ENCODE measurements around the gene PINLYP.

PINLYP gene

DNA sequence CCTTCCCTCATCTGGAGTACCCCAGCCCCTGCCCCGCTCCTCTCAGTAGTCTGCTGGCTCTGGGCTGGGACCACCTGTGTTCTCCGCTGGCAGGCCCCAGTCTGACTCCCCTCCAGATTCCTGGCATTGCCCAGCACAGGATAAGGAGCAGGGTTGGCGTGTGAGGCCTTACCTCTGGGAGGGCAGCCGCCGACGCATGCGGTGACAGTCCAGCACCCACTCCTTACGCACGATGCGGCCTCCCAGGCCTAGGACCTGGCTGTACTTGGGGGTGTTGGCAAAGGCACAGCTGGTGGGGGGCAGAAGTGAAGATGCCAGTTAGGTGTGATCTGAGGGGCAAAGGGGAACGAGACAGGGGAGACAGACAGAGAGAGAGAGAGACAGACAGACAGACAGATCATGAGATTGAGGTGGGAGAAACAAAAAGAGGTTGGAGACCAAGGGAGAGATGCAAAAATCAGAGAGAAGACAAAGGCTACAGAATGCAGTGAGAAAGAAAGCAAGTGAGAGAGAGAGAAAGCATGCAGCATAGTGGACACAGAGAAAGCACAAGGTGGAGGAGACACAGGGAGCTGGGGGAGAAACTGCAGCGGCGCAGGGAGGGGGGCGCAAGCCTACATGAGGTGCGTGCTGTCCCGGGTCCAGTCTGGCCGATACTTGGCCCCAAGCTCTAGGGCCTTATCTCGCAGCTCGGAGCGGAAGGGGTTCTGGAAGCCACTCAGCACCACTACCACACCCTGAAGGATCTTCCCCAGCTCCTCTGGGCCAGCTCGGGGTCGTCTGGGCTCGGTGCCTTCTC is 24.0 kb upstream of the PINLYP start:
- no peak for DNase-seq

DNA sequence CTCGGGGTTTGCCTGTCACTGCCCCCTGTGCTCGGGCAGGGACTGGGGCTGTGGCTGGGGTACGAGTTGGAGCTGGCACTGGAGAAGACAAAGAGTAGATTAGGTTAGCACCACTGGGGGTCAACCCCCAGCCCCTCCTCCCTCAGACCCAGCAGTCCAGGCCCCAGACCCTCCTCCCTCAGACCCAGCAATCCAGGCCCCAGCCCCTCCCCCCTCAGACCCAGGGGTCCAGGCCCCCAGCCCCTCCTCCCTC is 23.5 kb upstream of the PINLYP start:
- DNase-seq, result no peak

DNA sequence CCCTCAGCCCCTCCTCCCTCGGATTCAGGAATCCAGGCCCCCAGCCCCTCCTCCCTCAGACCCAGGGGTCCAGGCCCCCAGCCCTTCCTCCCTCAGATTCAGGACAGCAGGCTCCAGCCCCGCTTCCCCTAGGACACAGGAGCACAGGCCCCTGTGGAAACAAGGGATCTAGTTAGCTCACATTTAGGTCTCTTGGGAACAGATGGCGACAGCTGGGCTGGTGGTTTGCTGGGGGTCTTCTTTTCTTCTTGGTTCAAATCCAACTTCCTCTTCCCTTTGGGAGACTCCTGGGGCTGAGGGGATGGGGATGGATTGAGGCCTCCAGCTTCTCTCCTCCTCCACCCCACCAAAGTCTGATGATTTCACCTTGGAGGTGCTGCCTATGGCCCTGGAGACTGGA is 23.0 kb upstream of the PINLYP start:
- no peak for DNase-seq

DNA sequence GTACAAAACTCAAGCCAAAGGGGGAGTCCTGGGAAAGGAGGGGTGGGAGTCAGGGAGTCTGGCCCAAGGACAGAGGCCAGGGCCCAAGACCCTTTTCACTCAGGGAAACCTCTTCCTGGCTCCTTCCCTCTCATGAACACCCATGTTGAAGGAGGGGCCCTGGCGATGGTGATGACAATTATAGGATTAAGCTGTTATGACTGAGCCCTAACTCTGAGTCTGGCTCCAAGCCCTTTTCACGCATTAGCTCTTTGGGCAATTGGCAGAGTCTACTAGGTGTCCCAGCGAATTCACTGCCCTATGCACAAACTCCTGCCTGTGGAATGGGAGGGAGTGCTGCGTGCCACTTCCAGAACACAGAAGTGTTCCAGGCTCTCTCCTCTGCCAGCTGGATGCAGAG is 21.9 kb upstream of the PINLYP start:
- no peak for DNase-seq

DNA sequence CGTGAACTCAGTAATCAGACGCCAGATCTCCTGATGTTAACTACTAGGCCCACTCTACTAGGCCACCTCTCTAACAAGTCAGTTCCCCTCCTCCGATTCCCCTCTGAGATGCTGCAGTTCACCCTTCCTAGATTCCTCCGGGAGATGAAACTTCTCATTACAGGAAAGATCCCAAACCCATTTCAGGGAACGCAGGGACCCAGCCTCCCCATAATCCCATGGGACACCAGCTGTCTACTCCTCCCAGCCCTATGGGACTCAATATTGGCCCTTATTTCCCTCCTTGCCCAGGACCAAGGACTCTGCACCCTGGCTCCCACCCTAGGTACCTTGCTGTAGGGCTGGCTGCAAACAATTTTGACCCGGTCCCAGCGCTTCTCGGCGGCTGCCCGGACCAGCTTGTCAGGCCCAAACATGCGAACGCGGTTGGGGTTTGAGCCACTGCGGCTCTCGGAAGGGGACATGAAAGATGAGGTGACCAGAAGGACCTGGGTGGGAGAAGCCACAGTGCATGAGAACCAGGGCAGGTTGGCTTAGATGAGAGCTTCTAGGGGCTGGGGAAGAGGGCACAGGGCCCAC is 21.2 kb upstream of the PINLYP start:
- no peak for DNase-seq

DNA sequence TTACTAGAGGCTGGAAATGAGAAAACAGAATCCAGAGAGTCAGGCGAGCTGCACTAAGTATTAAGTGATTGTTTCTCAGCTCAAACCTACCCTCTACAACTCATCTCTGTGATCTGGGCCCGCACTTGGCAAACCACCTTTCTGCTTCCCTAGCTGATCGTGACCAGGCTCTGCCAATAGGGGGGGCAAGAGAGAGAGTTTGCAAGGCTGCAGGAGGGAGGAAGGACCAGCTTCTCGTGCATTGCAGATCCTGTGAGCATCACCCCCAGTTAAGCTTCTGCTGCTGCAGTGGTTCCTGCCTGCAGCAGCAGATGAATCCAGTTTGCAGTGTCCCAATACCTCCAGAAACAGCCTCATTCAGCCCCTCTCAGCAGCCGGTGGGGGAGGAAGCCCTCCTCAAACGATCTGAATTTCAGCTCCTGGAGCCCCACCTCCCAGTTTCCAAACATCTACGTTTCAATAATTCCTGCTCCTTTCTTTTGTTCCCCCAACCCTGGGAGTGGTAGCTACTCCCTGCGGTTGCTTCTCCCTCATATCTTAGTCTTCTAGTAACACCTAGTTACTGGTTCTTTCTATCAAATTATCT is 20.3 kb upstream of the PINLYP start:
- peak; percentile 35 to 81 for DNase-seq

DNA sequence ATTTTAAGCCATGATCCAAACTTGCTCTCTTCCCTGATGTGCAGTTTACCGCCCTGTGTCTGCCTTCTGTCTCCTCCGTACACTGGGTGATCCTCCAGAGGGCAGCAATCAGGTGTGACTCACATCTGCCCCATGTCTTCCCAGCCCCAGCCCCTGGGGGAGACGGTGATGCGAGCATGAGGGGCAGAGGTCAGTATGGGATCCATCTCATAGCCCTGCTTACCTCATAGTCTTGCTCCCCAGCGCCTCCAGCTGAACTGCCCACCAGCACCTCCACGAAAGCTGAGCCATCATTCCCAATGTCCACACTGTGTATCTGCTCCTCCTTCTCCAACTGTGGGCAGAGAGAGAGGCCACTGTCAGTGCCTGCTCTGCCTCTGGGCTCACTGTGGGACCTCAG is 14.9 kb upstream of the PINLYP start:
- DNase-seq, result peak in 1 of 2 donors; percentile 24

DNA sequence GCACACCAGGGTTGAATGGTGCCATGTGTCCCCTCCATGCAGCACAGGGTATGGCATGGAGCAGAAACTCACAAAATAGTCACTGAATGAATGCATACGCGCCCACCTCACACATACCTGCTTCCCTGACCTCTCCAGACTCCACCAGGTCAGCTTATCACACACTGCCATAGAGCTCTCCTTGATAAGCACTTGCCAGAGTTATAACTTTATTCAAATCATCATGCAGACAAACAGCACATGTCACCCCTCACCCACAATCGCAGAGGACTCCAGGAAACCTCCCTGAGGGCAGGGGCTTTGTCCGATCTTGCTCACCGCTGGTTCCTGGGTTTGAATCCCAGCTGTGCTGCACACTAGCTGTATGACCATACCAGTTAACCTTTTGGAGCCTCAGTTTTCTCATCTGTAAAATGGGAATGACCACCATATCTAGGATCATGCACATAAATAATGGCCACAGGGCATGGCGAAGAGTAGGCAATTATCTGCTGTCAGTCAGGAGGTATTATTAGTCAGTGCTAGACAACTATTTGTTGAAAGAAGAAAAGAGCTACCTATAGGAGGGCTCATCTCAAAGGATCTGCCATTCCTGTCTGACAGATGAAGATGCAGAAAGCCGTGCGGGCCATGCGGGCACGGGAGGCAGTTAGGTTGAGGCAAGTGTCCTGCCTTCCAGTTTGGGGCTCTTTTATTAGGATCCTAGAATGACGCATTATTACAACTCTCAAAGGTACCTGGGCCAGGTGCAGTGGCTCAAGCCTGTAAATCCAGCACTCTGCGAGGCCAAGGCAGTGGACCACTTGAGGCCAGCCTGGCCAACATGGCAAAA is 14.2 kb upstream of the PINLYP start:
- no peak for DNase-seq

DNA sequence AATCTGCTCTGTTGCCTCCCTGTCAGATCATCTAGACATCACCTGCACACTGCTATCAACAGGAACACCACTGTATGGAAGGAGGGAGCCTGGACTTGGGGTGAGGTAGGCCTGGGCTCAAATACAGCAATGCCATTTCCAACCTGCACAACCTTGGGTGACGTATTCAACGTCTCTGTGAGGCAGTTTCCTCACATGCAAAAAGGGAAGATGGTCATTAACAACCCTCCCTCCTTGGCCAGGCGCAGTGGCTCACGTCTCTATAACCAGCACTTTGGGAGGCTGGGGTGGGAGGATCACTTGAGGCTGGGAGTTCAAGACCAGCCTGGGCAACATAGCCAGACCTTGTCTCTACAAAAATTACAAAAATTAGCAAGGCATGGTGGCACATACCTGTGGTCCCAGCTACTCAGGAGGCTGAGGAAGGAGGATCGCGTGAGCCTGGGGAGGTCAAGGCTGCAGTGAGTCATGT is 13.3 kb upstream of the PINLYP start:
- DNase-seq, result peak in 1 of 2 donors; percentile 68

DNA sequence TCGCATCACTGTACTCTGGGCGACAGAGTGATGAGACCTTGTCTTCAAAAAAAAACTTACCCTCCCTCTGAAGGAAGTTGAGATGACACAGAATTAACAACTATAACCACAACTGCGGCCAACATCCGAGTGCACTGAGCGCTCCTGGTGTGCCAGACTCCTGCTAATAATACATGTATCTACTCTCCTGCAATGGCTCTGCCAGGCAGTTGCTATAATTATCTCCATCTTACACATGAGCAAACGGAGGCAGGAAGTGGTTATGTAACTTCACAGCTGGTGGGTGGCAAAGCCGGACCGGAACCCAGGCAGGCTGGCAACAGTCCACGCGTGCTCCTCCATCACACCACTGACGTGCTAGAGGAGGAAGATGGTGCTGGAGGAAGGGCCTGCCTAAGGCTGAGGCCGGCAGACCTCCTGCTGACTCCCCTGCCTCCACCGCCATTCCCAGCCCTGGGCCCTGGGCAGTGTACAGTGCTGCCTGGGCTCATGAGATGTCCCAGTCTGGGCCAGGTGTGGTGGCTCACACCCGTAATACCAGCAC is 12.8 kb upstream of the PINLYP start:
- peak; percentile 70 to 99 for DNase-seq

DNA sequence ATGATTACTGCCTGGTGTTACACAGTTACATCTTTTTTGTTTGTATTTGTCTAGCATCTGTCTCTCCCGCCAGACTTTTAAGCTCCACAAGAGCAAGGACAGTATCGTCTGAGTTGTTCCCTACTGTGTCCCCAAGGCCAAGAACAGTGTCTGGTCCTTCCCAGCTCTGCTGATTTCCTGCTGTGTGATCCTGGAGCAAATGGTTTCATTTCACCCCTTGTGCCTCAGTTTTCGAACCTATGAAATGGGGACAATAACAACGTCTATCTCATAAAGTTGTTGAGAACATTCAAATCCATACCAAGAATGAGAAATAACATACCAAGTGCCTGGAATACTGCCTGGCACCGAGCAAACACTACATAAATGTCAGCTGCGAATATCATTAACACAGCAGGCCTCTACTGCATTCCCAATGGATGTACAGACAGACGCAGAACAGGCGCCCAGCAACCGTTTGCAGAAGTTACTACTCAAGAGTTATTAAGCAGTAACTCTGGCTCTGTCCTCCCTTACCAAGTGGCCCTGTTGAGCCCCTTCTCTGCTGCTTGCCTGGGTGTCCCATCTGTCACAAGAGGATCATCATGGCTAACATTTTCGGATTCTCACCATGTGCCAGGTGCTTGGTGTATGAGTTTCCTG is 11.7 kb upstream of the PINLYP start:
- no peak for DNase-seq

DNA sequence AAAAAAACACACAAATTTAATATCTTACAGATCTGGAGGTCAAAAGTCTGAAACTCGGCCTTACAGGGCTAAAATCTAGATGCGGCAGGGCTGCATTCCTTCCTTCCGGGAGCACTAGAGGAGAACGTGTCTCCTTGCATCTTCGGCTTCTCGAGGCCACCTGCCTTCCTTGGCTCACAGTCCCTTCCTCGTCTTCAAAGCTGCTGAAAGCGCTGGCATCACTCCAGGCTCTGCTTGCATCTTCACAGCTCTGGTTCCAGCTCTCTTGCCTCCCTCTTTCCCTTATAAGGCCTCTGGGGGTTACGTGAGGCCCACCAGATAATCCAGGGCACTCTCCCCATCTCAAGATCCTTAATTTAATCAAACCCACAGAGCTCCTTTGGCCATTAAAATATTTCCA is 10.8 kb upstream of the PINLYP start:
- DNase-seq, result no peak

DNA sequence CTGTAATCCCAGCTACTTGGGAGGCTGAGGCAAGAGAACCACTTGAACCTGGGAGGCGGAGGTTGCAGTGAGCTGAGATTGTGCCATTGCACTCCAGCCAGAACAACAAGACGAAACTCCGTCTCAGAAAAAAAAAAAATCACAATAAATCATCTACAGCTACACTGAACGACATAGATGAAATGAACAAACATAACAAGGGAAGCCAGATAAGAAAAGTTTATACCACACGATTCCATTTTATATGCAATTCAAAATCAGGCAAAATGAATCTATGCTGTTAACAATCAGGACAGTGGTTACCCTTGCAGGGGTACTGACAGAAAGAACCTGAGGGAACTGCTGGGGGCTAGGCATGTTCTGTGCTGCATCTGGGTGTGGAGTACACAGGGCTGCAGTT is 5.9 kb upstream of the PINLYP start:
- DNase-seq, result no peak

DNA sequence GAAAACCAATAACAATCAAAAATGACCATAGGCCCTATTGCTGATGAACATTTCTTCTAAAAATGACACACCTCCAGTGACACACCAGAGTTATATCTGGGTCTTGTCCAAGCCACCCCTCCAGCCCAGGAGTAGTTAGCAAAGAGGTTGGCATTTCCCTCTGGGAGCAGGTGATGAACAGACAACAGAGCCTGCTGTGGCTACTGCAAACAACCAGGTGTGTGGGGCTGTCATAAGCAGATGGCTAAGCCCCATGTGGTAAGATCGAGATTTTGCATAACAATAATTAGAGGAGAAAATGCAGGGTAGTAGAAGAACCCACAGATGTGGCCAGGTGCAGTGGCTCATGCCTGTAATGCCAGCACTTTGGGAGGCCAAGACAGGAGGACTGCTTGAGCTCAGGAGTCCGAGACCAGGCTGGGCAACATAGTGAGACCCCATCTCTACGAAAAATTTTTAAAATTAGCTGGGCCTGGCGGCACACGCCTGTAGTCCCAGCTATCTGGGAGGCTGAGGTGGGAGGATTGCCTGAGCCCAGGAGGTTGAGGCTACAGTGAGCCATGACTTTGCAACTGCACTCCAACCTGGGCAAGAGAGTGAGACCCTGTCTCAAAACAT is 5.3 kb upstream of the PINLYP start:
- DNase-seq, result no peak

DNA sequence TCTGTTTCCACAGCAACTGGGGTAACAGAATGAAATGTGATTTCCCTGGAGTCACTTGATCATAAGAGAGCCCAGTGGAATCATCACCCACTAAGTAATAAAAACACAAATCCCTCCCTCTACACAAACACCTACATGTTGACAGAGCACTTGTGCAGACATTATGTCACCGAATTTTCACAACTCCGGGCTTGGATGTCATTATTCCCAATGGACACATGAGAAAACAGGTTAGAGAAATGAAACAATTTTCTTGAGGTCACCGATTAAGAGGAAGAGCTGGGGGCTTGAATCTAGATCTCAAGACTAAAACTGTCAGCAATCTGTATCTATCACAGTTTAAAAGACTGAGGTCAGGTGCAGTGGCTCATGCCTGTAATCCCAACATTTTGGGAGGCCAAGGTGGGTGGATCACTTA is 3.4 kb upstream of the PINLYP start:
- no peak for DNase-seq

DNA sequence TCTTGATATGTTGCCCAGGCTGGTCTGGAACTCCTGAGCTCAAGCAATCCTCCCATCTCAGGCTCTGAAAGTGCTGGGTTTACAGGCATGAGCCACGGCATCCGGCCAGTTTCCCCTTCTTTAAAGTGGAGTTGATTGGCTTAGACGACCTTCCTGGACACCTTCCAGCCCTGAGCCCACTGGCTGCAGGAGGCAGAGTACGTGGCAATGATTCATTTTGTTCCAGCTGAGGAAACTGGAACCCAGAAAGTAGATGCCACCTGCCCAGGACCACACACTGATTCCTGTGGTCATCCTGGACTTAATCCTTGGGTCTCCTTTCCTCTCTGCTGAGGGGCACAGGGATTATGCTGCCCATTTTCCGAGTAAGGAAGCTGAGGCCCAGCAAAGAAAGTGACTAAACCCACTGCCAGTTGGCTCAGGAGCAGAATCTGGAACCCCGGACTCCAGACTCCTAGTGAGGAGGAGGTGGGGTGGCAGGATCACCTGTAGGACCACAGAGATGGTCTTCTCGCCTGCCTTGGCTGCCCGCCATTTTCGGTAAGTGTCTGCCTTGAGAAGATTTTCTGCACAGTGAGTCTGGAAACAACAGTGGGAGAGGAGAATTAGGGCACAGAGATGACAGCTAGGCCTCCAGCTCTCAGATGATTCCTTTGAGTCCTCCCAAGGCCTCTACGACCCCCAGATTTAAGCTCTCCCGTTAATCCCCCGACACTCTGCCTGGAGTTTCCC is 1.0 kb upstream of the PINLYP start:
- no peak for DNase-seq

DNA sequence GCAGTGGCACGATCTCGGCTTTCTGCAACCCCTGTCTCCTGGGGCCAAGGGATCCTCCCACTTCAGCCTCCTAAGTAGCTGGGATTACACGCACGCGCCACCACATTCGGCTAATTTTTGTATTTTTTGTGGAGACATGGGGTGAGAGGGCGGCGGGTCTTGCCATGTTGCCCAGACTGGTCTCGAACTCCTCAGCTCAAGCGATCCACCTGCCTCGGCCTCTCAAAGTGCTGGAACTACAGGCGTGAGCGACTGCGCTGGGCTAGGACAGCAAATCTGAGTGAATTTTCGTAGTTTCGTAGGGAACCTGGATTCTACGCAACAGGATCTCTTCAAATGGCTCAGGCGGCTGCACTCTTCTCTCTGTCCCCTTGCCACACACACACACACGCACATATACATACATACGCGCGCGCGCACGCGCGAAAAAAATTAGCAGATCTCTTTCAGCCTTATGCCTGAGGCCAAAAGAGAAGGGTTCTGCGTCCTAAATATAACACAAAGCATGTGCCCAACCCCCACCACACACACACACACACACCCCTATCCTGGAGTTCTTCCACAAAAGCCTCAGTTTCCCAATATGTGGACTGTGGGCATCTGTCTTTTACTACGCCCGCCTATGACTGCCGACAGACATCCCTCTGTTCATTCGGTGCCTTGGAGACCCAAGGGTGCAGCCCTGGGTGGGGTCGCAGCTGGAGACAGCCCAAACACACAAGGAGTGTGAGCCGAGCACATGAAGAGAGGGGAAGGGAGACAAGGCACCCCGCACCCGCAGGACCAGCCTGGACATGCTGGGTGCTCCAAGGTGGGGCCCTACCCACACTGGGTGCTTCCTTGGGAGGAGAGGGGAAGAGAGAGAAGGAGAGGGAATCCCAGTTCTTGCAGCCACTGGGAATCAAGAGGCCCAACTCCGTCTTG is 616 bp downstream of the PINLYP start:
- no peak for DNase-seq

DNA sequence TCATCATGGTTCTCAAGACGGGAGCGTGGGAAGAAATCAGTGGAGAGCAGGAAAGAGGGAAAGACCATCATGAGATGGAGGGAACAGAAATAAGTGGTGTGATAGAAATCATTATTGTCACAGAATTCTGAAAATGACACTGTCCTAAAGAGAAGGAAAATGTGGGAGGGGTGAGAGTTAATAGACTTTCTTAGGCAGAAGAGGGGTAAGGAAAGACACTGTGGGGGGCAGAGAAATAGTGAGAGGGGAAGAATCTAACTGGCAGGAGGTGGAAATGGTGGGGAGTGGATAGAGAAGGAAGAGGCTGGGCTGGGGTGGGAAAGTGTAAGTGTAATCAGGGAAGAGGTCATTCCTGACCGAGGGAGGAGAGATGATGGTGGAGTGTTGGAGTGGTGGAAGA is 3.2 kb downstream of the PINLYP start:
- no peak for DNase-seq

DNA sequence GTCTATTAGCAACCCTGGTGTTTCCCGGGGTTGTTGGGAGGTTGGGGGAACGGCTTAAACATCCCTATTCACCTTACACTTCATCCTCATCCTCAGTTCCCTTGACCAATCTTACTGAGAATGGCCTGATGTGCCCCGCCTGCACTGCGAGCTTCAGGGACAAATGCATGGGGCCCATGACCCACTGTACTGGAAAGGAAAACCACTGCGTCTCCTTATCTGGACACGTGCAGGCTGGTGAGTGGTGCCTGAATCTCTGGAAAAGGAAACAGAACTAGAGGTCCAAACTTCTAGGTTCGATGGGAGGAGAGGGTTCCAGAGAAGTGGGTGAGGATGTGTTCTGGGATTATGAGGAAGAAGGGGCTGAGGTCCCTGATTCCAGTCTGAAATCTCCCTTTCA is 5.9 kb downstream of the PINLYP start:
- DNase-seq, result no peak

DNA sequence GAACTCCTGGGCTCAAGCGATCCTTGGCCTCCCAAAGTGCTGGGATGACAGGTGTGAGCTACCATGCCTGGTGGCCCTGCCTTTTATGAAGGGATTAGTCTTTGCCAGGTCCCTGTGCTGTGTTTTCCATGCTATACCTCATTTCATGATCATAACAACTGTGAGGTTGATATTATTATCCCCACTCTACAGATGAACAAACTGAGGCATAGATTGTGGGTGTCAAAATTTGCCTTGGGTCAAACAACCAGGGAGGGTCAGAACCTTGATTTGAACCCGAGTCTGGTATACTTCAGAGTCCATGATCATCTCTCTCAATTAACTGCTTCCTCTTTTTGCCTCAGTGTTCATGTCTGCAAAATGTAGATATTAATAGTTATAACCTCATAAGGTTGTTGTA is 6.9 kb downstream of the PINLYP start:
- DNase-seq, result no peak

DNA sequence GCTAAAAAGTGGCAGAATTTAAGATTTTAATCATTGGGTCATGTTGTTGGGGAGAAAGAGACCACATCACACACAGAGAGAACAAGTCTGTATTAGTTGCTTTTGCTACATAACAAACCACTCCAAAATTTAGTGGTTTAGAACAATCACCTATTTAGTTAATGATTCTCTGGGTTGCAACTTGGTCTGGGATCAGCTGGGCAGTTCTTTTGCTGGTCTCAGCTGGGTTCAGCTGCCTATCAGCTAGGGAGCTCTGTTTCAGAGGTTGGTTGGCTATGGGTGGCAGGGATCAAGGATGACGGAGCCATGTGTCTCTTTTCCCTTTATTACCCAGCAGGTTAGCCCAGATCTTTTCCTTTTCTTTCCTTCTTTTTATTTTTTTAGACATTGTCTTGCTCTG is 8.9 kb downstream of the PINLYP start:
- no peak for DNase-seq

Data from bone marrow (tissue), 2 donors.